ENCODE results near the gene IMPG2.

DNA sequence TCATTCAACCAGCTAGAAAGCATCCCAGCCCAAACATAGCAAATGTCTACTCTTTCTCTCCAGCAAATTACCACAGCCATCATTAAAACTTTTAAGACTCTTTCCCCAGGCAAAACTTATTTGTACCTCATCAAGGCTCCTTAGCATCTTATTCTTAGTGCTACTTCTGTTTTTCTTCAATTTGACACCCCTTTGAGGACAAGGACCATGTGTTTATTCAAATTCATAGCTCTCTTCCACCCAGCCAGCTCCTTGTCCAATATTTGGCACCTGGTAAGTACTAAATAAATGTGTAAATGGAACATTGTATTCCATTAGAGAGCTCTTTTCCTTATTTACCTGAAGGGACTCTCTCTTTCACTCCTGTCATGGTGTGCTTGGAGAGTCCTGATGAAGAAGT, 89.8 kb downstream of the IMPG2 start:
- TF ChIP-seq, protein P1, sequence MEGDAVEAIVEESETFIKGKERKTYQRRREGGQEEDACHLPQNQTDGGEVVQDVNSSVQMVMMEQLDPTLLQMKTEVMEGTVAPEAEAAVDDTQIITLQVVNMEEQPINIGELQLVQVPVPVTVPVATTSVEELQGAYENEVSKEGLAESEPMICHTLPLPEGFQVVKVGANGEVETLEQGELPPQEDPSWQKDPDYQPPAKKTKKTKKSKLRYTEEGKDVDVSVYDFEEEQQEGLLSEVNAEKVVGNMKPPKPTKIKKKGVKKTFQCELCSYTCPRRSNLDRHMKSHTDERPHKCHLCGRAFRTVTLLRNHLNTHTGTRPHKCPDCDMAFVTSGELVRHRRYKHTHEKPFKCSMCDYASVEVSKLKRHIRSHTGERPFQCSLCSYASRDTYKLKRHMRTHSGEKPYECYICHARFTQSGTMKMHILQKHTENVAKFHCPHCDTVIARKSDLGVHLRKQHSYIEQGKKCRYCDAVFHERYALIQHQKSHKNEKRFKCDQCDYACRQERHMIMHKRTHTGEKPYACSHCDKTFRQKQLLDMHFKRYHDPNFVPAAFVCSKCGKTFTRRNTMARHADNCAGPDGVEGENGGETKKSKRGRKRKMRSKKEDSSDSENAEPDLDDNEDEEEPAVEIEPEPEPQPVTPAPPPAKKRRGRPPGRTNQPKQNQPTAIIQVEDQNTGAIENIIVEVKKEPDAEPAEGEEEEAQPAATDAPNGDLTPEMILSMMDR (conservative IDR thresholded peaks at IDR 0.05 in 1 of 2, IDR thresholded peaks at IDR 0.05 in 1 of 2; ENCODE audit: low read depth in 1 of 2, low read length in 2 of 2): no peak
- no peak for TF ChIP-seq EZH2 (IDR thresholded peaks at IDR 0.05; ENCODE audit: low read length, missing control alignments)

All from fibroblast of lung (primary cell).